MM.1S (cell line): ENCODE results near the gene FGFRL1.

Experiments
- DNase-seq: peaks from one replicate; pipeline ENCODE4 v3.0.0-alpha.2; 2015
- H2AFZ ChIP-seq: fragments of 300-600 bp; sonication (generic); 2 replicates; pipeline ENCODE4 v1.6.0; 2016; ENCODE audit warnings: antibody characterized with exemption, low read length
- H3F3A ChIP-seq: fragments of 300-600 bp; sonication (generic); 2 replicates; pipeline ENCODE4 v1.6.1; 2016; ENCODE audit warnings: mild to moderate bottlenecking, antibody characterized with exemption, low read length, moderate library complexity, mixed read lengths; ENCODE audit not compliant: insufficient read depth
- H3K27ac ChIP-seq: fragments of 300-600 bp; sonication (generic); 2 replicates; pipeline ENCODE4 v1.5.1; 2016; ENCODE audit warnings: mild to moderate bottlenecking, low read length
- H3K27me3 ChIP-seq: fragments of 300-600 bp; sonication (generic); replicated peaks from 2 replicates; pipeline ENCODE4 v1.6.0; 2016; ENCODE audit warnings: low read length; ENCODE audit not compliant: insufficient read depth
- H3K36me3 ChIP-seq: fragments of 300-600 bp; sonication (generic); replicated peaks from 2 replicates; pipeline ENCODE4 v1.6.1; 2016; ENCODE audit warnings: mild to moderate bottlenecking, low read length, mixed read lengths; ENCODE audit not compliant: insufficient read depth
- H3K4me1 ChIP-seq: fragments of 300-600 bp; sonication (generic); 2 replicates; pipeline ENCODE4 v1.6.1; 2016; ENCODE audit warnings: low read length, mixed read lengths
- H3K4me2 ChIP-seq: fragments of 300-600 bp; sonication (generic); 2 replicates; pipeline ENCODE4 v1.6.0; 2016; ENCODE audit warnings: low read depth, low read length
- H3K4me3 ChIP-seq: fragments of 300-600 bp; sonication (generic); 2 replicates; pipeline ENCODE4 v1.5.1; 2016; ENCODE audit warnings: low read length, mixed read lengths
- H3K79me2 ChIP-seq: fragments of 300-600 bp; sonication (generic); 2 replicates; pipeline ENCODE4 v1.6.1; 2016; ENCODE audit warnings: mixed run types, low read length, mixed read lengths
- H3K9ac ChIP-seq: fragments of 300-600 bp; sonication (generic); 2 replicates; pipeline ENCODE4 v1.6.1; 2016; ENCODE audit warnings: low read length, mixed read lengths
- H3K9me2 ChIP-seq: fragments of 300-600 bp; sonication (generic); replicated peaks from 2 replicates; pipeline ENCODE4 v1.6.1; 2016; ENCODE audit warnings: mild to moderate bottlenecking, low read length, mixed read lengths; ENCODE audit not compliant: insufficient read depth
- H3K9me3 ChIP-seq: fragments of 300-600 bp; sonication (generic); replicated peaks from 2 replicates; pipeline ENCODE4 v1.6.1; 2016; ENCODE audit warnings: mild to moderate bottlenecking, low read length, mixed read lengths; ENCODE audit not compliant: insufficient read depth
- H4K20me1 ChIP-seq: fragments of 300-600 bp; sonication (generic); 2 replicates; pipeline ENCODE4 v1.6.1; 2016; ENCODE audit warnings: mild to moderate bottlenecking, low read length, moderate library complexity, mixed read lengths; ENCODE audit not compliant: insufficient read depth
- CTCF ChIP-seq: fragments of 300-600 bp; sonication (generic); IDR thresholded peaks from 2 replicates; pipeline ENCODE4 v1.5.1; 2016; ENCODE audit warnings: antibody characterized with exemption, low read length, mixed read lengths
- EZH2 ChIP-seq: fragments of 300-600 bp; sonication (generic); optimal IDR thresholded peaks from 2 replicates; pipeline ENCODE3; 2017; ENCODE audit warnings: low read depth, mild to moderate bottlenecking, antibody characterized with exemption, low read length, mixed read lengths
- EZH2phosphoT487 ChIP-seq: fragments of 300-600 bp; sonication (generic); IDR thresholded peaks from 2 replicates; pipeline ENCODE4 v1.6.1; 2018; ENCODE audit warnings: antibody characterized with exemption, low read length

Gene FGFRL1

GRCh38 chr4:1043651-1044468 lies 32.4 kb downstream of the FGFRL1 start:
- Histone ChIP-seq H3K36me3 (no peaks in the 10 kb centered on the region), H3K9me2 (no peaks in the 10 kb centered on the region), H3K79me2 (no peaks in the 10 kb centered on the region), H3K9ac (no peak overlapping the region), H4K20me1 (no peaks in the 10 kb centered on the region), H3K27me3 (no peaks in the 10 kb centered on the region), H3F3A (no peaks in the 10 kb centered on the region), H3K4me3 (no peak overlapping the region), H3K27ac (no peak overlapping the region), H3K9me3 (no peaks in the 10 kb centered on the region), H3K4me1 (no peaks in the 10 kb centered on the region), H2AFZ (no peak overlapping the region), H3K4me2 (no peak overlapping the region)
- DNase-seq, result no peak
- TF ChIP-seq CTCF (no peak), EZH2phosphoT487 (no peak), EZH2 (no peak)

GRCh38 chr4:1044469-1045192 lies 33.2 kb downstream of the FGFRL1 start:
- Histone ChIP-seq H3F3A (no peaks in the 10 kb centered on the region), H3K79me2 (no peaks in the 10 kb centered on the region), H3K9me3 (no peaks in the 10 kb centered on the region), H2AFZ (no peak overlapping the region), H4K20me1 (no peaks in the 10 kb centered on the region), H3K4me3 (no peak overlapping the region), H3K4me1 (no peaks in the 10 kb centered on the region), H3K27me3 (no peaks in the 10 kb centered on the region), H3K27ac (no peak overlapping the region), H3K9ac (no peak overlapping the region), H3K36me3 (no peaks in the 10 kb centered on the region), H3K4me2 (no peak overlapping the region), H3K9me2 (no peaks in the 10 kb centered on the region)
- TF ChIP-seq EZH2, result no peak
- TF ChIP-seq CTCF, result no peak
- no peak for TF ChIP-seq EZH2phosphoT487
- DNase-seq, result no peak

GRCh38 chr4:1045193-1045594 lies 33.8 kb downstream of the FGFRL1 start:
- H4K20me1 ChIP-seq, result no peaks in the 10 kb centered on the region
- H3K36me3 ChIP-seq, result no peaks in the 10 kb centered on the region
- H3K27ac ChIP-seq, result no peak overlapping the region
- no peak for DNase-seq
- H3K9me3 ChIP-seq, result no peaks in the 10 kb centered on the region
- H3K9me2 ChIP-seq, result no peaks in the 10 kb centered on the region
- no peak overlapping the region for H2AFZ ChIP-seq
- H3K27me3 ChIP-seq, result no peaks in the 10 kb centered on the region
- no peak overlapping the region for H3K4me3 ChIP-seq
- H3K4me2 ChIP-seq, result no peak overlapping the region
- H3K79me2 ChIP-seq, result no peaks in the 10 kb centered on the region
- no peak for TF ChIP-seq EZH2phosphoT487
- no peak for TF ChIP-seq CTCF
- no peaks in the 10 kb centered on the region for H3F3A ChIP-seq
- H3K4me1 ChIP-seq, result no peaks in the 10 kb centered on the region
- H3K9ac ChIP-seq, result no peak overlapping the region
